Tibial nerve (tissue), 4 donors: ENCODE data around the gene CEP170.

Source experiments
- EP300 ChIP-seq, 2 donors: sonication (generic); formaldehyde crosslinking; IDR thresholded peaks; one replicate each; pipeline ENCODE4 v1.6.1; 2017; ENCODE audit warnings: antibody characterized with exemption in 2 of 2, mild to moderate bottlenecking in 1 of 2
- TF ChIP-seq, protein P1 (sequence below), 5 experiments: fragments of 200-600 bp in 3 of 5; fragments of 450-650 bp in 2 of 5; sonication (generic) in 3 of 5; IDR thresholded peaks; one replicate each; pipeline ENCODE4 v1.5.1; 2016 to 2019; ENCODE audit warnings: antibody characterized with exemption in 5 of 5, mild to moderate bottlenecking in 3 of 5, moderate library complexity in 2 of 5

DNA sequence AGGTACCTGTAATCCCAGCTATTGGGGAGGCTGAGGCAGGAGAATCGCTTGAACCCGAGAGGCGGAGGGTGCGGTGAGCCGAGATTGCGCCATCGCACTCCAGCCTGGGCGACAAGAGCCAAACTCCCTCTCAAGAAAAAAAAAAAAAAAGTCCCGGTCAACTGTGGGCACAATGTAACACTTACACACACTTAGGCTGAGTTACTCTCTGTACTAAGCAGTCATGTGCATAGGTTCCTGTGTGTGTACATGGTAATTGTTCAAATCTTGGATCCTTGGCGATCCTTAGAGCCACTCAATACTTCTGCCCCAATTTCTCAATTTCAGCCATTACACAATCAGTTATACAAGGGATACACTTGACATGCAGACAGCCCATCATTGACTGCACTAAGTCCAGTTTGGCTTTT is 12.4 kb upstream of the CEP170 start:
- peak in 1 of 2 donors; percentile 59 for TF ChIP-seq EP300 (IDR thresholded peaks at IDR 0.05)
- TF ChIP-seq, protein P1, sequence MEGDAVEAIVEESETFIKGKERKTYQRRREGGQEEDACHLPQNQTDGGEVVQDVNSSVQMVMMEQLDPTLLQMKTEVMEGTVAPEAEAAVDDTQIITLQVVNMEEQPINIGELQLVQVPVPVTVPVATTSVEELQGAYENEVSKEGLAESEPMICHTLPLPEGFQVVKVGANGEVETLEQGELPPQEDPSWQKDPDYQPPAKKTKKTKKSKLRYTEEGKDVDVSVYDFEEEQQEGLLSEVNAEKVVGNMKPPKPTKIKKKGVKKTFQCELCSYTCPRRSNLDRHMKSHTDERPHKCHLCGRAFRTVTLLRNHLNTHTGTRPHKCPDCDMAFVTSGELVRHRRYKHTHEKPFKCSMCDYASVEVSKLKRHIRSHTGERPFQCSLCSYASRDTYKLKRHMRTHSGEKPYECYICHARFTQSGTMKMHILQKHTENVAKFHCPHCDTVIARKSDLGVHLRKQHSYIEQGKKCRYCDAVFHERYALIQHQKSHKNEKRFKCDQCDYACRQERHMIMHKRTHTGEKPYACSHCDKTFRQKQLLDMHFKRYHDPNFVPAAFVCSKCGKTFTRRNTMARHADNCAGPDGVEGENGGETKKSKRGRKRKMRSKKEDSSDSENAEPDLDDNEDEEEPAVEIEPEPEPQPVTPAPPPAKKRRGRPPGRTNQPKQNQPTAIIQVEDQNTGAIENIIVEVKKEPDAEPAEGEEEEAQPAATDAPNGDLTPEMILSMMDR (IDR thresholded peaks at IDR 0.05), result no peak
